Measurements from ENCODE around the gene REEP6. TPM values are rescaled to one million over a fixed set of nuclear protein-coding genes. Genes with fewer than 3 reads are reported as not detected.

REEP6 gene
- total RNA-seq, 1 donor from 2014 or later = 1.2 TPM

GRCh38 chr19:1481224-1481892, 9.6 kb upstream of the REEP6 start:
- H3K9me3 ChIP-seq = no peaks in the 10 kb centered on the region
- ATAC-seq (no peak), DNase-seq (no peak)
- peaks cover 11% of the 10 kb centered on the region for H3K4me1 ChIP-seq
- intact Hi-C loops (cut with DNase I) = no loop called here
- no peaks in the 10 kb centered on the region for H3K36me3 ChIP-seq
- no peak overlapping the region for H3K27ac ChIP-seq
- no peaks in the 10 kb centered on the region for H3K27me3 ChIP-seq
- H3K4me3 ChIP-seq = no peak overlapping the region
- TF ChIP-seq CTCF (IDR thresholded peaks at IDR 0.05) = no peak

GRCh38 chr19:1481893-1482360, 9.1 kb upstream of the REEP6 start:
- ATAC-seq (no peak), DNase-seq (peak; percentile 65)
- intact Hi-C loops (cut with DNase I) = no loop called here
- Histone ChIP-seq H3K4me3 (no peak overlapping the region), H3K36me3 (no peaks in the 10 kb centered on the region), H3K27ac (no peak overlapping the region), H3K27me3 (no peaks in the 10 kb centered on the region), H3K4me1 (peaks cover 11% of the 10 kb centered on the region), H3K9me3 (no peaks in the 10 kb centered on the region)
- TF ChIP-seq CTCF (IDR thresholded peaks at IDR 0.05) = no peak

GRCh38 chr19:1482361-1483130, 8.4 kb upstream of the REEP6 start:
- Histone ChIP-seq H3K27me3 (no peaks in the 10 kb centered on the region), H3K4me3 (no peak overlapping the region), H3K36me3 (no peaks in the 10 kb centered on the region), H3K4me1 (peaks cover 11% of the 10 kb centered on the region), H3K27ac (no peak overlapping the region), H3K9me3 (no peaks in the 10 kb centered on the region)
- intact Hi-C loops (cut with DNase I) = no loop called here
- no peak for DNase-seq
- ATAC-seq = no peak
- TF ChIP-seq CTCF (IDR thresholded peaks at IDR 0.05) = no peak

GRCh38 chr19:1483131-1483978, 7.6 kb upstream of the REEP6 start:
- no peak for ATAC-seq
- Histone ChIP-seq H3K4me3 (no peak overlapping the region), H3K36me3 (no peaks in the 10 kb centered on the region), H3K27me3 (no peaks in the 10 kb centered on the region), H3K27ac (no peak overlapping the region), H3K4me1 (peaks cover 4% of the 10 kb centered on the region), H3K9me3 (no peaks in the 10 kb centered on the region)
- intact Hi-C loops (cut with DNase I) = no loop called here
- no peak for TF ChIP-seq CTCF (IDR thresholded peaks at IDR 0.05)
- DNase-seq = no peak

- Histone ChIP-seq H3K36me3 (no peaks in the 10 kb centered on the region), H3K4me1 (peaks cover 3% of the 10 kb centered on the region), H3K27me3 (no peaks in the 10 kb centered on the region), H3K4me3 (no peak overlapping the region), H3K27ac (no peak overlapping the region), H3K9me3 (no peaks in the 10 kb centered on the region)
- DNase-seq (no peak), ATAC-seq (no peak)
- no peak for TF ChIP-seq CTCF (IDR thresholded peaks at IDR 0.05)
- intact Hi-C loops (cut with DNase I) = no loop called here
Measured at GRCh38 chr19:1483979-1484428, 7.0 kb upstream of the REEP6 start.
